GM19023 (cell line): ENCODE data around the gene SHTN1.

ENCODE experiments used
- ATAC-seq: cut with Tn5 transposase; IDR thresholded peaks from one replicate; pipeline ENCODE4 v1.9.1; 2021; ENCODE audit warnings: mild to moderate bottlenecking, moderate library complexity; ENCODE audit not compliant: unreplicated experiment

Gene SHTN1

DNA sequence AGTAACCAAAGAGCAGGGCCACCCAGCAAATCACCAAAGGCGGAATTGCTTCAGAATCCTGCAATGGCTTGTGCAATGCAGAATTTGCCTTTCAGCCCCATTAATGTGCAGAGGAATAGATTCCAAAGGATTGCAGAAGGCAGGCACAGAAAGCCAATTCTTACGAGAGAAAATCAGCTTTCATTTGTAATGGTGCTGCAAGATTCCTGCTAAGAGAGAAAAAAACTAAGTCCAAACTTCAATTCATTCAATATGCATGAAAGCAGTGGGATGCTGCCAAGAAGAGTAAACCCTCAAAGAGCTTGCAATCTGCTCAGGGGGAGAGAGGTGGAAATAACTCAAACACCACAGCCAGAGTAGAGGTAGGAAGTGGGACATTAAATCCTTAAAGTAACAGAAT lies 85.3 kb downstream of the SHTN1 start:
- no peak for ATAC-seq

DNA sequence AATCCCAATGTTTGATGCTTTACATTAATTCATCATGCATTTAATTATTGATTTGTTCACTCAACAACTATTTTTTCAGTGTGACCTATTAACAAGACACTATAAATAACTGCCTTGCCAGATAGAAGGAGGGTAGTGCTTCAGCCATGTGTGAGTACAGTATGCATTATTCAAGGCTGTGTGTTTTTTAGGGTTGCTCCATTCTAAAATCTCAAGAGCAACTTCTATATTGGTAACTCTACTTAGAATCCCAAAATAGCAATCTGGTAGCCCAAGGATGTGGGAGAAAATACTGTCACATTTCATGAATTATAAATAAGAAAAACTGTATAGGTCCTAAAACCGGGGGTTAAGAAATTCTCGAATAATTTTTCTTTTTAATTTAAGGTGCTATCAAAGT lies 85.8 kb downstream of the SHTN1 start:
- ATAC-seq = no peak

DNA sequence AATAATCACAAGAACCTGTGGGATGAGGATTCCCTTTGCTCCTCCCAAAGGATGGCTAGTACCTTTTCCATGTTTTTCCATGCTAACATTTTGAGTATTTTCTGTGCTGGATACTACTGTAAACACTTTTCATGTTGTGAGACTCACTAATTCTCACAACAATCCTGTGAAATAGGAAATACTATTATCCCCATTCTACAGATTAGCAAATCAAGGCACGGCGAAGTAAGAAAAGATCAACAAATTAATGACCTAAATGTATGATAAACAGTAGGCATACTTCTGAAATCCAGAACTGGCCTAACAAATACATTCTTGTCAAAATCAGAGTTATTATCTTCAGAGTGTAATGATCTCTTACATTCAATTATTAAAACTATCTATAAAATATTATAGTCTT lies 86.4 kb downstream of the SHTN1 start:
- ATAC-seq = no peak

DNA sequence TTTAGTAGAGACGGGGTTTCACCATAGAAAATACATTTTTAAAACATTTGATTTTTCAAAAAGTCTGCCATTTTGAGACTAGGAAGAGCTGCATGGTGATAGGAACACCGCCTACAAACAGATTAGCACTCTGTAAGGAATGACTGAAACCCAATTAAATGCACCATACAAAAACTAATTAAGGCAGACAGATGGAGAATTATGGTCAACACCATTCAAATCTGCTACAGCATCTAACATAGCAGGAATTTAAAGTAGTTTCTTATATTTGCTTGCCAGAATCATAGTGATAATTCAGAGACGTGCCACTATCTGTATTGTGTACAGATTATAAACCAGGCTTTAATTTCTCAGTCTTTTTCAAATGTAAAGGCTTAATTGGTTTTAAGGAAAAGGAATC lies 87.5 kb downstream of the SHTN1 start:
- ATAC-seq = no peak

DNA sequence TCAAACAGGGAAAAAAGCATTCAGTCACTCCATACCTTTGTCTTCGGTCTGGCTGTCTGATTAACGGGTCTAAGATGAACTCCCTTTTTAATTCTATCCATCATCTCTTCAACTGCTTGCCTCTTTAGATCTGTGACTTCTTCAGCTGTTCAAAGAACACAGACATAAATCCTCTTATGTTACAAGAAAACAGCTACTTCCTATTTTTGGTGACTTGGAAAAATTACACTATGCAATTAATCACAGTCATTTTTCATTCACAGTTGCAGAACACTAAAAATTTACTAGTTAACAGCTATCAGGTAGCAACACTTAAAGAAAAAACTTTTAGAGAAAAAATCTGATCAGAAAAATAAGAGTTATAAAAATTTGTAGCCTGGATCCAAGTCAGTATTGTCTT lies 89.6 kb downstream of the SHTN1 start:
- no peak for ATAC-seq

DNA sequence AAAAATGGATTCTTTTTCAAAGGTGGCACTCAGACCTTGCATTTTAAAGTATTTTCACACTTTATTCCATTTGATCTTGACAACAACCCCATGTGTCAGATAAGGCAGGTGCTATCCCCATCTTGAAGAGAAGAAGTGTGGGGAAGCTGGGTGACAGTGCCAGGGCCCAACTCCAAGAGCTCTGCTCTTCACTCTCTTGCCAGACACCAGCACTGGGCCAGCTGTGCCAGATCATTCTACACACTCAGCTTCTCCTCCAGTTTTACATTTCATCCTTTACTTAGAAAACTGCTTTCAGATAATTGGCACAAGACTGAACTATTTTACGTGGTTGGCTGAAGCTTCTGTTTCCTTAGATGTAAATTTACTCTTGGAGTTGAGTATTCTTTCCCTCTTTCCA lies 91.3 kb downstream of the SHTN1 start:
- no peak for ATAC-seq

DNA sequence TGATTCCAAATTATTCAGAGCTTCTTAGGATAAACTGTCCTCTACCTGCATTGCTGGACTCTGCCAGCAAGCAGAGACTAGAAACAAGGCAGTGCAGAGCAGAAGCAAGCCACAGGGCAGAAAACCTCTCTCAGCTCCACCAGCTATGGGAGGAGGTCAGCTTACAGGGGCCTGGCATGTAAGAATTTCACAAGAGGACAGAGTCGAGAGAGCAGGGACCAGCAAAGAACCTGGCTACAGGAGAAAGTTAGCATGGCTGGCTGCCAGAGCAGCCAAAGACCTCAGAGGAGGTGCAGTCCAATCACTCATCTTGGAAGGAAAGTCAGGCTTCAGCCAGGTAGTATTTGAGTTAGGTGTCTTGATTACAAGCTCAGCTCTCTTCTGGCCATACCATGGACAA lies 92.8 kb downstream of the SHTN1 start:
- ATAC-seq = no peak

DNA sequence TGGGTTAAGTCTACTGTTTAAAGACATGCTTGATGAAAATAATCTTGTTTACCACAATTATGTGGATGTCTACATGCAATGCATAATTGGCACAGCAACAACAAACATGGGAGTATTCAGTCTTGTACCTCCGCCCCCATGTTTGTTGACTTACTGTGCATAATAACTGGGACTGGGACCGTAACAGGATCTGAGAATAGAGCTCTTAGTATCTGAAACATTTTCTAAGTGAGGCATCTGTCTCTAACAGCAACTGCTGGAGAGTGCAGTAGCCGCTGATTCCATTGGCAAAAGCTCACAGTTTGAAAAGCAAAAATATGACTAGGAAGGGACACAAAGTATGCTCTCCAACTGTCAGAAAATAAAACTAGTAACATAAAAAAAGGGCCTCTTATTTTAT lies 94.1 kb downstream of the SHTN1 start:
- ATAC-seq = no peak

DNA sequence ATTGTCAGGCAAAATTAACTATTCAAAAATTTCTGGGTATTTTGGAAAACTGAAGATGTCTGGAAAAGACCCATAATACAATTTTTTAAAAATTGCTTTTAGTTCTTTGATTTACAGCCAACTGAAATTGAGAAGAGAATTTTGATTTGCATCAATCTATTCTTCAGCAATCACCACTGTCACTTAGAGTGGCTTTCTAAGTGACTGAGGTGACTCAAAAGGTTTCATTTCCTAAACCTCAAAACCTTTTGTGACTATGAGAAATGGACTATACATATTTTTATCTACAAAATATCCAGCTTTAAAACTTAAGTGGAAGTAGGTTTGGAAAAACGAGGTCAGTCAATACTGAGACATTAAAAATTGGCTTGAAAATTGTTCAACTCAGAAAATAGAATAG lies 95.7 kb downstream of the SHTN1 start:
- ATAC-seq = no peak

DNA sequence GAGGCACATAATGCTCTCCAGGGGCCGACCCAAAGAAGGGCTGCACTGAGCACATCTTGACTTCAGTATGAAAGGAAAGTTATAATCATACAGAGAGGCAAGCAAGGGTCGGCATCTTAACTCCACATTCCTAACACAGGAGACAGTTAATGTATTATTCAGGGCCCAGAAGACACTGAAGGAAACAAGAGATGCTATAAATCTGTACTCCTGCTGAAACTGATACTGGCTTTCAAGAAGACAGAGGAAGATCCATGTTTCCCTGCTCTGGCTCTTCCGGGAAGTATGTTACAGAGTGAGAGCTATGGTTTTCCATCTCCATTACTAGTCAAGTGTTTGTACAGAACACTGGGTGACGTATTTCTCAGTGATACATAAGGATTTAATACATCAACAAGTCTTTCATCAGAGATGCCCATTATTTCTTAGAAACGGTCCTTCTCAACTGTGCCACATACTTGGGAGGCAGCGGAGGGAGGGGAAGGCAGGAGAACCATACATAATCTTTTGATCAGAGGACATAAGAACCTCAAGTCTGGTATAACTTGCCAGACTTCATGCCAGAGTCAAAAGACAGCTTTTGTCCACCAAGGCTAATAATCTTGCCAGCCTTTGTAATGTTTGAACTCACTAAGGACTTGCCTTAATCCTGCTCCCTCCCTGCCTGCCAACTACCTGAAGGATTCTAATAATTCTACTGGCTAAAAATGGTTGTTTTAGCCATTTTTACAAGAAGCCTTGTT lies 97.6 kb downstream of the SHTN1 start:
- no peak for ATAC-seq

DNA sequence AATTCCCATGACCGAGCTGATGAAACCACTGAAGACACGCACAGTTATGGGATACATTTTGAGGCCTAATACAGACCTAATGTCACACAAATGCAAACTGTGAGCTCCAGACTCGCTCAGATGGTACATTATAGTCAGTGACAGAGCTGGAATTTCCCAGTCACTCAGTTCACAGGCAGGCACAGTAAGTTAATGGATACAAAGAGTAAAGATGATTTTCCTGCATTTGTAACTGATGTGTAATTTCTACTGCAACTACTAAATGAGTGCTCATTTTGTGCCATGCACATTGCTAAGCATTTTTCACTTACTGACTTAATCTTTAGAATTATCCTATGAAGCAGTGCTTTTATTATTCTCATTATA lies 99.2 kb downstream of the SHTN1 start:
- ATAC-seq = no peak

DNA sequence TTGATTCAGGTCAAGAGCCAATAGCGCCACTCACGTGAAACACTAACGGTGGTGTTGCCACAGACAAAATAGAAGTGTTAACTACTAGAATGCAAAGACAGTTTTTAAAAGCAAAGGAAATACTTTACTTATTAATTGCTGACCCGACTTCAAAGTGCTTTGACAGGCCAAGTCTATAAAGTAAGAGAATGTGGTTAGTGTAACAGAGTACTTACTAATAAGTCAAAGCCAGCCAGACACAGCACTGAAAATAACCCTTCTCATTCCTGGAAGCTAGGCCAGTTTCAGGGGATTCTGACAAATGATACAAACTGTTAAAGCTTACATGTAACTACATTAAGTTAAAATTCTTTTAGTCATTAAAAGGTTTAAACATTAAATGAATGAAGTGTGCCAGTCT lies 105.4 kb downstream of the SHTN1 start:
- ATAC-seq = no peak

DNA sequence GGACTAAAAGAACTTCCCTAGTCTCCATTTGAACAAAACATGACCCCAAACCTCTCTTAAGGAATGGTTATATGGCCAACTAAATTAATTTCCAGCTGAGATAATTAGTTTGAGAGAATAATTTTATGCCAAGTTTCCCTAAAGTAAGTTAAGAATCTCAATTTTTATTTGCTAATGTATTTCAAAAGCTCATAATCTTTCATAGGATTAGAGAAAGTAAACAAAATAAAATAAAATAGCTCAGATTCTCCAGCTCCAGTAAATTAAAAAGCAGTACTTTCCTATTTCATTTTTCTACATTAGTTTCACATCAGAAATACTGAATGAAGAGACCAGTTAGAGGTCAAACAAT lies 111.3 kb downstream of the SHTN1 start:
- no peak for ATAC-seq

DNA sequence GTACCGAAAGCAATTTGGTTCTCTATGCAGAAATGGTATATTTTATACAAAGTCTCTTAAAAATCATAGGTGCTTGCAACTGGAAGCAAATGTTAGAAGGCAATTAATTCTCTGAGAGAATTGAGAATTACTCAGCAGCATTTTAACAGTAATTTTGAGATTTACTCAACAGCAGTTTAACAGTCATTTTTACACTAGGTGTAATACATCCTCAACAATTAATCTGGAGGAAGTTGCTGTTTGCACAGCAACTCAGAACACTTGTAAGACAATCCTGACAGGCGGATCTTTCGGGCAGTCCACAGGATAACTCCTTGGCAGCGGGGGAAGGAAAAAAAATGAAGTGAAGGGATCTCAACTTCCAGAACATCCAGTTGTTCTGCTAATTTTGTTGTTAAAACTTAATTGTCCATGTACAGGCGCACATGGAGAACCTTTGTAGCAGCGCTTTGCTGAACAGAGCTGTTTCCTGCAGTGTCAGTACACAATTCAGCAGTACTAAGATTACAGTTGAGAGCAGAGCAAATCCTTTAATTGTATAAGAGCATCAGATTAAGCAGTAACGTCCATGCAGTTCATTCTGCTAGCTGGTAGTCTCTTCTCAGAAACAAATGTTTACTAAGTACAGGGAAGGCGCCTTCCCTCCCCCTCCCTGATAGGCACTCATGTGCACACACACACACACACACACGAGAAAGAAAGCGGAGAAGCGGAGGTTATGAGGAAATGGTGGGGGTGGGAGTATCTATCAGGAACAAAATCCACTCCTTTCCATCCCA lies 111.9 kb downstream of the SHTN1 start:
- no peak for ATAC-seq

DNA sequence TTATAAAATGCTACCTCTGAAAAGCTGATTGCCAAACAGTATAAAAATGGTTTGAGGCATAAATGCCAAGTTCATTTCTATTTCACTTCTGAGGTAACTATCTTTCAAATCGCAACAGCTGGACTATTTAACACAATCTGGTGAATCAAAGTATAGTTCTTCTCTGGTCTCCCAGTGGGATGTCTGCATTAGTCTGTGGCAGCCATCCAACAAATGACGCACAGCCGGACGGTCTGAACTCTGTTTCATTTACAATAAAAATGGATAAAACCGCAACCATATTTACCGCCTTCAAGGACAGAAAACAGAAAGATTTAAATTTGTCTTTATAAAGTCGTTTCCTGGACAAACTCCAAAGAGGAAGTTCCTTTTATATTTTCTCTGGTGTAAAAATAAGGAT lies 113.8 kb downstream of the SHTN1 start:
- no peak for ATAC-seq

DNA sequence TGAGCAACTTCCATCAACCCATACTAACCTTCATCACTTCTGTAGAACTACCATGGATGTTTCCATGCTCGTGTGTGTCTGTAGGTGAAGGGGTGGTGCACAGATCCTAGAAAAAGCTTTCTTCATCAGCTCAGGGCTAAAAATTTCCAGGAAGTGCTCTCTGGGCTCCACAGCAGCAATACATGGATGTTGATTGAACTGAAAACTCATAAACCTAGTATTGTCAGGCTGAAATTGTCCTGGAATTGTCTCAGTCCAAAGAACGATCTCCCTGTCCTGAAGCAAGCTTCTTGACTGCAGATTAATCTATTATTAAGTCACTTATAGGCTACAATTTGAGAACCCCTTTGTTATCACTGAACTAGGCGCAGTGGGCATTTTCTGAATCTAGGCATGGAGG lies 115.9 kb downstream of the SHTN1 start:
- ATAC-seq = no peak

DNA sequence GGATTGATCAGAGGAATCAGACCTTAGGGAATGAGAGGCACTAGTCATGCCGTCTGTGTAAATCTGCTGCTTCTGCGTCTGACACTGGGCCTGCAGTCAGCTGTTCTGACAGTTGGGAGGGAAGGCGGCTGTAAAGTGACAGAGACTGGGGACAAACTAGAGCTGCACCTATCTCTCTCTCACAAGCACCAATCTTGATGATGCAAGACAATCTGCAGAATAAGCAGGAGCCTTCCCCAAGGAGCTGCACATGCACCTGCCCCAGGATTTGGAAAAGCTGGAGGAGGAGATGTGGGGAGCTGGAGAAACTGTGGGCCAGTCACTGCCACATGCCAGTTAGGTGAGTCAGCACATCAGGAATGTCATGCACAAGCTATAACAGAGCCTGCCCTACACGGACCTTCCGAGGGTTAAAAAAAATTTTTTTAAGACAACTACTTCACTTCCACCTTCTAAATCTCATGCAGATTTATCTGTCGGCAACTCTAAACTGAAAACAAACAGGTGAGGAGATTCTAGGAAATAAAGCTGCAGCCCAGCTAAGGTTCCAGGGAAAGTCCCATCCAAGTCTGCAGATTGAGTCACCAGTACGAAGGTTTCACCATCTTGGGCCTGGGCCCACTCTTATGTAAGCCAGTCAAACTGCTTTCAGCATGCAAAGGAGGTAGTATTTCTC lies 116.5 kb downstream of the SHTN1 start:
- ATAC-seq = no peak

DNA sequence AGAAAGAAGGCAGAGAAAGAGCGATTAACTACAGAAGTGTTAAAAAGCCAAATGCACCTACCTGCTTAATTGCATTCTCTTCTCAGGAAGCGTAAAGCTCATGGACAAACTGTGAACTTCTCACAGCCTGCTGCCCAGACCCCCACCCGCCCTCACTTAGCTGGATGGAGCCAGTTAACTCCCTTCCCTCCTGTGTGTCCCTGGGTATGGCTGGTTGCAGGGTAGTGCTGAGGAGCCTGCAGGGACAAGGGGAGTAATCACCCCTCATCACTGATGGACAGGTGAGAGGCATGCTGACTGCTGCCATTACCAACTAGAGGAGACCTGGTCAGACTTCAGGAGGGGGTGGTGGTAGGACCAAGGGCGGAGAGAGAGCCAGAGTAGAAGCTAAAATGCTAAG lies 118.2 kb downstream of the SHTN1 start:
- ATAC-seq = no peak

DNA sequence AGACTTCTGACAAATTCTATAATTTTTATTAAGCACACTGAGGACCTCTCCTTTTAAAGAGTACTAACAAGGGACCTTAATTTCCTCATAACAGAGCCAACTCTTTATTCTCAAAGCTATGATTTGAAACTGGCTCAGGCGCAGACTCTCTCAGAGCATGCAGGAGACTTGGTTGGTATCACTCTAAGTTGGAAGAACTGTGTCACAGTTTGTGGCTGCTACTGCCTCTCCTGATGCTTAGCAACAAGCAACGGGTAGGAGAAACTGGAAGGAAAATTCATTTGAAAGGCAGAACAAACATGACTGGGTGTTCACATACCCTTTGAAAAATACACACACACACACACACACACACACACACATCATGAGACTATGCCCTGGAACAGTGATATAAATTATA lies 122.3 kb downstream of the SHTN1 start:
- no peak for ATAC-seq

DNA sequence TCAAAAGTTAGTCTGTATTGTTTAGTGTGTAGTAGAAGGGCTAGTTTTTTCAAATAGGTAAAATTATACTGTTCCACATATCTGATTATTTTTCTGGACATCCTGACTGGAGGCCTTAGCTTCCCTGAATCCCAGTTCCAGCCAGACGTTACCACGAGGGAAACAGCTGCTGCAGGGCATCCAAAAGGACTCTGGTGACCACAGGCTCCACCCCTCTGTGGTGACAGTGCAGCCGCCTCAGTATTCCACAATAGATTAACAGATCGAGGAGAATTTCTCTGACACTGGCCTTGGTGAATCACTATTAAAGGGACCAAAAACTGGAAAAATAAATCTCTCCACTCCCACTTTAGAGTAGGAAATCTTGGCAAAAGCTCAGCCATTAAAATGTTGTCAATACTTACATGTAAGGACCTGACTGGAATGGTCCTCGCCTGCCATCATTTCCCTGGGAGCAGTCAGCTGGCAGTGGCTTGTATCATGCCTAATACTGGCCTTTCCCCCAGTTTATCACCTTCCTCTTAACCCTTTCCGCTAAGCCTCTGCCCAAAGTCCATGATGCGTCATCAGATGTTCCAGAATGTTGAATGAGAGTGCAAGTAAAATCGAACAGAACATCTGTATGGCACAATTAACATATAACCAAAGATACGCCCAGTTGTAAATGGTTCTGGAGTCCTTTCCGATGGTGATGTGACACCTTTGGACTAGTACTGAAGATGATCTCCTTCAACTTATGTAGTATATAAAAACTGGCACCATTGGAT lies 124.1 kb downstream of the SHTN1 start:
- no peak for ATAC-seq

DNA sequence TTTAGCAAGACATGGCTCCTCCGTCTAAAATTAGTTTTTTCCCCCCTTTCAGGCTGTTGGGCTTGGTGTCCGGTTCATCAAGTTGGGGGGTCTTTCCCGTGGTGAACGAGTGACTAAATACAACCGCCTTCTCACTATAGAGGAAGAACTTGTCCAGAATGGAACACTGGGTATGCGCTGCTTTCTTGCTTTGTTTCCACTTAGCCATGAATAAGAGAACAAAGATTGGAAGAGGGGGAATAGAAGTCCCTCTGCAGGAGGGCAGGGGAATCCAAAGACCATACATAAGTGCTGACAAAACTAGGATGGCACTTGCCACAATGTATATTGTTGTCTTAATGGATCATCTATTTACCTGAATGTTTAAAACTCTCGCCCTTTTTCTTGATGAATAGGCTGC lies 125.2 kb downstream of the SHTN1 start:
- ATAC-seq = no peak

DNA sequence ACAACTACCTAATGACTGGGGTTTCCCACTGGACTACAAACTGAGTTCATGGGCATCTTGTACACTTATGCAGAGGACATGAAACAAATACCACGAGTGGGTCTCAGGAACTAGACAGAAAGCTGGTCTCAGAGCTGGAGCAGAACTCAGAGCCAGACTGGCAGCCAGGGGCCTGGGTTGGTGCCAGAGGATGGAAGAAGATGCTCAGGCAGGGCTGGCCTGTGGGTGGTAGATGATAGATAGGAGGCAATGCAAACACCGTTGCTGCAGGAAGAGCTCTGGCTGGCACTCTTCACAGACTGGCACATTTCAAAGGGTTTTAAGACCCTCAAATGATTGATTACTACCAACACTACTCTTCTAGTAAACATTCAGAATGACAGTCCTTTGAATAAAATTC lies 126.9 kb downstream of the SHTN1 start:
- no peak for ATAC-seq
